ENCODE data around the gene RMDN3. TPM values are rescaled to one million over a fixed set of nuclear protein-coding genes. Genes with fewer than 3 reads are reported as not detected.

Gene RMDN3
- polyA plus RNA-seq, 3 donors = 36.5 to 44.3 (median 39.9) TPM

DNA sequence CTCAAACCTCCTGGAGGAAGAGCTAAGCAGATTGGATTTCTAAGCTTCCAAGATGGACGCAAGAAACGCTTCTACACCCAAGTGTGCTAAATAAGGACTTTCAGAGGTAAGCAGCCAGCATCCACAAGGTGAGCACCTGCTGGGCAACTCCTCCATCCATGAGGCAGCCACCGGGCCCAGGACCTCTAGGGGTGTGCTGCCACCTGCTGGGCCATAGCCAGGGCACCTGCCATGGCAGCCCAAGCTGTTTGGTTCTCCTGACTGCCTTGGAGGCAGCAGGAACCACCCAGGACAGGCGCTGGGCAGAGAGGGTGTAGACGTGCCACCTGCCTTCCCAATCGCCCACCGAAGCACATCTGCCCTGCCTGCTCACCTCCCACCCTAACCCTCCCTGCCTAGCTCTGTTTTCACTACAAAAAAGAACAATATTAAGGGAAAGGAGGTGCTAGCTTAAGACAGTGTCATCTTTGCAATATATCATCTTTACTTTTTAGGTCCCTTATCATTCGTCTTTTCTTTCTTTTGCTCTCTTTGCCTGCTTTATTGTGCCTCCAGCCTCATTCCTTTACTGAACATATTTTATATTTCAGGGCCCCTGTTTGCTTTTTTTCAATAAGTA lies 27.7 kb upstream of the RMDN3 start:
- DNase-seq (ENCODE audit: extremely low read depth in 1 of 11, low read depth in 9 of 11, low spot score in 4 of 11) = peak in 1 of 11 donors; percentile 51

DNA sequence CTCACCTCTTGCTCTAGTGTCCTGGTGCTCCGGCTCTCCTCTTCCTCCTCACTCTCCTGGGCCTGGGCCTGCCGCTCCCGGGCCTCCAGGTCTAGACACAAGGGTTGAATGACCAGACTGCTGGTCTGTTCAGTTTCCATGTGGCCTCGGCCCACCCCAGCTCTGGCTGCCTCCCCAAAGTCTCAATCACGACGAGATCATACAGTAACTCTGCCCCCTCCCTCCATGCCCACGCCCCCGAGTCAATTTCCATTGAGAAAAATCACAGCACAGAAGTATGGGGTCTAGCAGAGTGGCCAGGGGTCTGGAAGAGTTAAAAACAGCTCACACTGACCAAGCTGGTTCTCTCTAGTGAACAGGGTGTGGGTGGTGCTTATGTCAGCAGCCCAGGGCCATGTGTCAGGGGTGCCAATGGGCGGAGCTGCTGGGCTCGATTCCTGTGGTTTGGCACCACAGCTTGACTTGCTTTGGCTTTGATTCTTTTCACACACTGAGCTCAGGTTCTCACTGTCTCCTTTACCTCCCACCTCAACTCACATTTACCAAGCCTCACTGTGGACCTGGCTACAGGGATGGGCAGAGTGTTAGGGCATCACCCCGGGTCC lies 21.6 kb upstream of the RMDN3 start:
- DNase-seq (ENCODE audit: extremely low read depth in 1 of 11, low read depth in 9 of 11, low spot score in 4 of 11) = no peak

GRCh38 chr15:40775740-40776536 lies 20.9 kb upstream of the RMDN3 start:
- DNase-seq (ENCODE audit: extremely low read depth in 1 of 11, low read depth in 9 of 11, low spot score in 4 of 11) = no peak

- DNase-seq (ENCODE audit: extremely low read depth in 1 of 11, low read depth in 9 of 11, low spot score in 4 of 11) = no peak
Measured at GRCh38 chr15:40775007-40775406, 20.0 kb upstream of the RMDN3 start.

GRCh38 chr15:40773902-40774301 lies 18.8 kb upstream of the RMDN3 start:
- DNase-seq (ENCODE audit: extremely low read depth in 1 of 11, low read depth in 9 of 11, low spot score in 4 of 11) = no peak

DNA sequence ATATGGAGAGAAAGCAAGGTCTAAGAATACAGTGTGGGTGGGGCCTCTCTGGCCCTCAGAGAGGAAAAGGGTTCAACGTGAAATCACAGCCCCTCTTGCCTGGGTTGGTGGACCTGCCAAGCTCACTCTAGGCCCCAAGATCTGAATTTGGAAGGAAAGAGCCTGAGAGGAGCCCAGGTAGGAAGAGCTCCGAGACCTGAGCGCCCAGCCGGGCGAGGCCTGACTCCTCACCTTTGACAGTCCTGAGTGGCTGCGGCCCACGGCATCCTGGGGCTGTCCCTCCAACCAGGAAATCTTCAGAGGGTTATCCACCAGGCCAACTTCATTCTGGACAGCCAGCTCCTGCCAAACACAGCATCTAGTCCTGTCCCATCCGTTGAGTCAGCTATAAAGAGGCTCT lies 18.4 kb upstream of the RMDN3 start:
- no peak for DNase-seq (ENCODE audit: extremely low read depth in 1 of 11, low read depth in 9 of 11, low spot score in 4 of 11)

DNA sequence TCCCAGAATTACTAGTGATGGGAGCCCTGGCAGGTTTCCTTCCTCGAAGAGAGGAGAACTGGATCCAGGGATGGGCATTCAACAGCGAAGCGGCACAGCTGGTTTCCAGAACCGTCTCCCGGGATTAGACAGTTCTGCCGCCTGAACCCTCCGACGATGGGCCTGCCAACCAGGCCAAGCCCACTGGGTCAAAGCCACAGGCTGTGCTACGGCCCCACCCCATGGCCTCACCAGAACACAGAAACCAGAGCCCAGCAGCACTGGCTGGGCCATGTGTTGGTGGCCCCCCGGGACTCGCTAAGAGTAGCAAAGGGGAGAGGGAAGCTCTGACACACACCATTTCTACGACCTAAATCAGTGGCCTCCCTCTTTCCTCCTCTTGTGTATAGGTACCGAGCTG lies 17.0 kb upstream of the RMDN3 start:
- no peak for DNase-seq (ENCODE audit: extremely low read depth in 1 of 11, low read depth in 9 of 11, low spot score in 4 of 11)

GRCh38 chr15:40771242-40771641 lies 16.2 kb upstream of the RMDN3 start:
- DNase-seq (ENCODE audit: extremely low read depth in 1 of 11, low read depth in 9 of 11, low spot score in 4 of 11) = no peak

DNA sequence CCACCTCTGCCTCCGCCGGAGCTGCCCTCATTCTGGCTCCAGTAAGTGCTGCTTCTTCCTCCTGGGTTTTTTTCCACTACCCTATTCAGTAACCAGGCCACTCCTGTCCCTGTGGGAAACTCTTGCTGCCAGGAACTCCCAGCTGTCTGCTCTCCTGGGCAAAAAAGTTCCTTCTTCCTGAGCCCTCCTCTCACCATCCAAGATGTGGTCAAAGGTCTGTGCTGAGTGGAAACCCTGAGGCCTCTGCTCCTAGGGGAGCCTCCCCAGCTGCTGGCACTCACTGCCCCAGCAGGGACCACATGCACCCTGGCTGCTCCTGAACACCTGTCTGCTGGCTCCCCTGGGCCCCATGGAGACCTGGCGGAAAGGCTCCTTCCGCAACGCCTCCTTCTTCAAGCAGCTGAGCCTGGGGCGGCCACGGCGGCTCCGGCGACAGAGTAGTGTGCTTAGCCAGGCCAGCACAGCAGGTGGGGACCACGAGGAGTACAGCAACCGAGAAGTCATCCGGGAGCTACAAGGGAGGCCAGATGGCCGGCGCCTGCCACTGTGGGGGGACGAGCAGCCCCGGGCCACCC lies 15.2 kb upstream of the RMDN3 start:
- no peak for DNase-seq (ENCODE audit: extremely low read depth in 1 of 11, low read depth in 9 of 11, low spot score in 4 of 11)

DNA sequence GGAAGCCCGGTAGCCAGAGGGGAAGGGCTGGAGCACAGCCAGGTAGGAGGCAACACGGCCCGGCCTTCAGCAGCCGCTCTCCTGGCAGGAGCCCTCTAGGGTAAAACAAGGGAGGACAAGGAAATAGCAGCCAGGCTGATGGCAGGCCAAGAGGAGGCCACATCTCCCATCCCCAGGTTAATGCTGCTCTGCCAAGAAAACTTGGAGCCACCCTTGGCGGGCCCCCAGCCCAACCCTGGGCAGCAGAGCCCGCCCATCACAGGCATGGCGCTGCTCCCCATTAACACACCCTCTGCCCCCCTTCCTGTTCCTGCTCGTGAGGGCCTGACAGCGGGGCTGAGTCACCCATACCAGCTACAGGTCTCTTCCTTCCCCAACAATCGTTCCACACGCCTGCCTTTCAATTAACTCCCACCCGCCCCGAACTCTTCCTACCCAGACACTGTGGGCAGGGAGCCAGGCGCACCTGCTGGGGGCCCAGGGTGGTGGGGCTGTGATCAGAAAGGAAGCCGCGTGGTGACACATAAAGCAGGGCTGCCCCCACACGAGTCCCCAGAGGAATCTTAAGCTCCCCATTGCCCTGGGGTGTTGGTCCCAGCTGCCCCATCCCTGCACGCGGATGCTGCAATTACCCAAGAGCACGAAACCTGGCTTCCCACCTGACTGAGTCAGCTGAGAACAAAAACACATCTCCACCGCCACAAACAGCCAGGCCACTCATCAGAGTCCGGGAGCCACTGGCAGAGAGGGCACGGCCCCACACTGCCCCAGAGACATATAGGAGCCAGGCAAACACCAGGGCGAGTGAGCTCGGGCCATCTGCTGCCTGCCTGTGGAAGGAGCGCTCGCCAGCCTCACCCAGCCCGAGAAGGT lies 14.5 kb upstream of the RMDN3 start, which contains the start of gene C15orf62:
C15orf62 (plus strand) TSS at position 707 of the 873 bp plus-strand sequence. CDS start 516 bp downstream, outside the sequence.
- peak in 4 of 11 donors; percentile 63 to 74 (median 69) for DNase-seq (ENCODE audit: extremely low read depth in 1 of 11, low read depth in 9 of 11, low spot score in 4 of 11)

GRCh38 chr15:40768521-40769273 lies 13.6 kb upstream of the RMDN3 start:
- DNase-seq (ENCODE audit: extremely low read depth in 1 of 11, low read depth in 9 of 11, low spot score in 4 of 11) = no peak

DNA sequence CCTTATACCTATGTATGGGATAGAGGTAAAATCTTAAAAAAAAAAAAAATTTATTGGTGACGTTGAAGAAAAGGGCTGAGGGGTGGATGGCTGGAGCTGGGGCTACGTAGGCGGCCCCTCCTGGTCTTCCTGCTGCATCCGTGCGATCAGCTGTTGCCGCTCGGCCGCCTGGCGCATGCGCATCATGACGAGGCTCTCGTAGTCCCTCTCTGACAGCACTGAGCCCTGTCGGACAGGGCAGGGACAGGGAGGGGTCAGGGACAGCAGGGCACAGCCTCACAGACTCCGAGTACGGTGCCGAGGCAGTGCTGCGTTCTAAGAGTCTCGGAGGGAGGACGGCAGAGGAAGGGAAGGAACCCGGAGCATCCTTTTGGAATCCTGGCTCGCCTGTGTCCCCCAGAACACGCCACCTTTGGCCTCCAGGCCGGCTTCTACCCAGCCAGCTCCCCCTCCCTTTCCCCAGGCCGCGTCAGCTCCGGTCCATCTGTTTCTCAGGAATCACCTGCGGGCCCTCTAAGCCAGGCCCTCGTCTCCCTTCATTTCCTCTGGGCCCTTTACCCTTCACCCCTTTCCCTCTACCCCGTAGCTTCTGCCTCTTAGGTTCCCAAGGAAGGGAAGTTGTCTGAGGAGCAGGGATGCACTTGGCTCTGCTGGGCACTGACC lies 12.9 kb upstream of the RMDN3 start:
- no peak for DNase-seq (ENCODE audit: extremely low read depth in 1 of 11, low read depth in 9 of 11, low spot score in 4 of 11)

GRCh38 chr15:40766906-40767837 lies 12.1 kb upstream of the RMDN3 start:
- DNase-seq (ENCODE audit: extremely low read depth in 1 of 11, low read depth in 9 of 11, low spot score in 4 of 11) = no peak

DNA sequence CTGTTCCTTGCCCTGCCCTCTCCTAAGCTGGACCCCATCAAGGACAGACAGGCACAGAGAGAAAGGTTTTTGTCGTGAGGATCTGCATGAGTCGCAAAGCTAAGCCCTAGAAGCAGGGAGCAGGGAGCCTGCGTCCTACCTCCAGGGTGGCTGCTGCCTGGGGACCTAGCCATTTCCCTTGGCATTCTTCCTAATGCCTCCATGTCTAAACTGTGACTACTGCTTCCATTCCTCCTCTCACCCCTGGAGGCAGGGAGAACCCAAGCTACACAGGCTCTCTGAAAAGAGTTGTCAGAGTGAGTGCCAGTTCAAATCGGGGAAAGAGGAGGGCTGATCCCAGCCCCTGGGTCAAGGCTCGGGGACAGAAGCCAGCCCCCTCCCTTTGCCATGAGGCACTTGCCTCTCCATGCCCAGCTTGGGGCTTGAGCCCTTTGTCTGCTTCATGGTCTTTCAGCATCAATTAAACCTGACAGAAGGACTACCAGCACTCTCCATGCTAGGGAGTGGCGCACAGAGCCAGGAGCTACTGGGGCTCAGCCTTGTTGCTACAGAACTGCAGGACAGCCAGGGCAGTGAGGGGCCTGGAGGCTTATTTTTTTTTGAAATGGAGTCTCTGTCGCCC lies 11.3 kb upstream of the RMDN3 start:
- DNase-seq (ENCODE audit: extremely low read depth in 1 of 11, low read depth in 9 of 11, low spot score in 4 of 11) = no peak

GRCh38 chr15:40764629-40765103 lies 9.6 kb upstream of the RMDN3 start:
- no peak for DNase-seq (ENCODE audit: extremely low read depth in 1 of 11, low read depth in 9 of 11, low spot score in 4 of 11)
